Stimulated activated CD8-positive, alpha-beta memory T cell treated with anti-CD3 and anti-CD28 coated beads, Interleukin-7, amount 100 ng/mL, for 48 hours (primary cell): ENCODE results near the gene GPRC5A.
"Not testable (repeated sequence)": the region's sequence is repeated elsewhere in the genome, so short reads cannot be mapped to it uniquely, and the experiment has no call there.

ENCODE experiments used
- DNase-seq, 2 donors: peaks; one replicate each; pipeline ENCODE4 v3.0.0-alpha.2; 2020; ENCODE audit warnings: low read depth in 1 of 2; ENCODE audit errors: extremely low read depth in 1 of 2

The GPRC5A gene

GRCh38 chr12:12891080-12891880 lies at the start of gene GPRC5A:
TSS of gene GPRC5A (plus strand) at chr12:12891562. CDS start at chr12:12908250, 16,688 bp downstream.
- DNase-seq, result no peak

- no peak for DNase-seq
Observed at GRCh38 chr12:12845794-12846243, 45.5 kb upstream of the GPRC5A start.

- DNase-seq, result not testable (repeated sequence)
Observed at GRCh38 chr12:12846780-12847179, 44.6 kb upstream of the GPRC5A start.

- no peak for DNase-seq
Observed at GRCh38 chr12:12853435-12853834, 37.9 kb upstream of the GPRC5A start.

GRCh38 chr12:12859690-12860089 lies 31.7 kb upstream of the GPRC5A start:
- DNase-seq, result no peak

- no peak for DNase-seq
Observed at GRCh38 chr12:12864243-12864642, 27.1 kb upstream of the GPRC5A start.

GRCh38 chr12:12868477-12869235 lies 22.7 kb upstream of the GPRC5A start:
- no peak for DNase-seq

- no peak for DNase-seq
Observed at GRCh38 chr12:12870465-12870864, 20.9 kb upstream of the GPRC5A start.

- no peak for DNase-seq
Observed at GRCh38 chr12:12871587-12872138, 19.7 kb upstream of the GPRC5A start.

GRCh38 chr12:12872139-12872933 lies 19.0 kb upstream of the GPRC5A start:
- DNase-seq, result no peak

GRCh38 chr12:12872934-12873275 lies 18.5 kb upstream of the GPRC5A start:
- no peak for DNase-seq

- no peak for DNase-seq
Observed at GRCh38 chr12:12874029-12874428, 17.3 kb upstream of the GPRC5A start.

- not testable (repeated sequence) for DNase-seq
Observed at GRCh38 chr12:12875301-12875700, 16.1 kb upstream of the GPRC5A start.

- no peak for DNase-seq
Observed at GRCh38 chr12:12877153-12877768, 14.1 kb upstream of the GPRC5A start.

- no peak for DNase-seq
Observed at GRCh38 chr12:12877781-12878455, 13.4 kb upstream of the GPRC5A start.

GRCh38 chr12:12880537-12880936 lies 10.8 kb upstream of the GPRC5A start:
- no peak for DNase-seq

GRCh38 chr12:12881151-12881909 lies 10.0 kb upstream of the GPRC5A start:
- DNase-seq, result no peak

GRCh38 chr12:12882288-12882687 lies 9.1 kb upstream of the GPRC5A start:
- DNase-seq, result no peak

GRCh38 chr12:12883369-12884001 lies 7.9 kb upstream of the GPRC5A start:
- no peak for DNase-seq
